IMR-90 (cell line): Measurements from ENCODE around the gene COL27A1. TPM values are rescaled to one million over a fixed set of nuclear protein-coding genes. Genes with fewer than 3 reads are reported as not detected.
A peak's percentile ranks its signal among the peaks of the same experiment; 100 is the strongest.

Source experiments
- ATAC-seq: fragments of 200-7000 bp; cut with Tn5 transposase; 2 replicates; pipeline ENCODE4 v1.9.1; 2020; ENCODE audit warnings: low read depth, mild to moderate bottlenecking, moderate library complexity
- BruUV-seq: library from RNA; stranded (reverse); fragments of 400-500 nt; replicated peaks from 2 replicates; lab custom pipeline; 2021; lab: Mats Ljungman, UMichigan
- CTCF ChIA-PET: fragments of 300-600 bp; formaldehyde crosslinking; extraction: SDS; loops from one replicate; lab custom pipeline; 2021; ENCODE audit warnings: antibody characterized with exemption; lab: Yijun Ruan, JAX
- POLR2A ChIA-PET: fragments of 300-600 bp; sonication (Branson Sonifier 250); formaldehyde crosslinking; loops from one replicate; lab custom pipeline; 2022; ENCODE audit warnings: antibody characterized with exemption; ENCODE audit not compliant: unreplicated experiment; lab: Charles Lee
- DNase-seq: peaks from one replicate; pipeline ENCODE4 v3.0.0; 2013
- H2AFZ ChIP-seq: replicated peaks from 2 replicates; pipeline ENCODE3; 2013; ENCODE audit warnings: low read length, mild to moderate bottlenecking; ENCODE audit not compliant: poor library complexity
- H2AK5ac ChIP-seq: 2 replicates; pipeline ENCODE4 v1.6.1; 2013; ENCODE audit warnings: low read depth, low read length, inconsistent platforms
- H2AK9ac ChIP-seq: replicated peaks from 2 replicates; pipeline ENCODE3; 2013; ENCODE audit warnings: mild to moderate bottlenecking, low read depth, low read length, moderate library complexity; ENCODE audit not compliant: poor library complexity
- H2BK120ac ChIP-seq: 2 replicates; pipeline ENCODE4 v1.6.1; 2013; ENCODE audit warnings: low read depth, low read length, inconsistent platforms
- H2BK15ac ChIP-seq: 3 replicates; pipeline ENCODE4 v1.6.1; 2013; ENCODE audit warnings: low read depth, low read length, inconsistent platforms
- H2BK20ac ChIP-seq: 2 replicates; pipeline ENCODE4 v1.6.1; 2013; ENCODE audit warnings: low read depth, mild to moderate bottlenecking, inconsistent platforms, low read length, moderate library complexity
- H2BK5ac ChIP-seq: 2 replicates; pipeline ENCODE4 v1.6.1; 2013; ENCODE audit warnings: mild to moderate bottlenecking, low read depth, low read length, inconsistent platforms; ENCODE audit not compliant: poor library complexity, severe bottlenecking
- H3K14ac ChIP-seq: replicated peaks from 2 replicates; pipeline ENCODE4 v1.6.1; 2013; ENCODE audit warnings: low read depth, low read length, inconsistent platforms
- H3K18ac ChIP-seq: 2 replicates; pipeline ENCODE4 v1.6.1; 2013; ENCODE audit warnings: low read depth, low read length, control low read depth
- H3K23ac ChIP-seq: 2 replicates; pipeline ENCODE4 v1.6.1; 2013; ENCODE audit warnings: low read depth, low read length, inconsistent platforms
- H3K27ac ChIP-seq: 2 replicates; pipeline ENCODE4 v1.5.1; 2013; ENCODE audit warnings: mild to moderate bottlenecking, control low read depth, low read length; ENCODE audit not compliant: insufficient read depth
- H3K27me3 ChIP-seq: 2 replicates; pipeline ENCODE4 v1.6.1; 2013; ENCODE audit warnings: low read length; ENCODE audit not compliant: control insufficient read depth, insufficient read depth
- H3K36me3 ChIP-seq: 2 replicates; pipeline ENCODE4 v1.6.1; 2013; ENCODE audit warnings: low read length, mixed read lengths; ENCODE audit not compliant: control insufficient read depth, insufficient read depth
- H3K4ac ChIP-seq: 2 replicates; pipeline ENCODE4 v1.6.1; 2013; ENCODE audit warnings: low read depth, low read length, inconsistent platforms
- H3K4me1 ChIP-seq: 2 replicates; pipeline ENCODE4 v1.6.1; 2013; ENCODE audit warnings: low read length, mixed read lengths; ENCODE audit not compliant: control insufficient read depth, insufficient read depth
- H3K4me2 ChIP-seq: 2 replicates; pipeline ENCODE4 v1.6.1; 2013; ENCODE audit warnings: low read depth, mild to moderate bottlenecking, control low read depth, low read length, moderate library complexity
- H3K4me3 ChIP-seq: 2 replicates; pipeline ENCODE4 v1.5.1; 2013; ENCODE audit warnings: low read depth, mild to moderate bottlenecking, control low read depth, low read length, moderate library complexity; ENCODE audit not compliant: insufficient read depth
- H3K56ac ChIP-seq: 2 replicates; pipeline ENCODE4 v1.6.1; 2013; ENCODE audit warnings: low read length, inconsistent platforms; ENCODE audit not compliant: insufficient read depth; ENCODE audit errors: extremely low read depth
- H3K79me1 ChIP-seq, 2 experiments: 2 replicates each; pipeline ENCODE4 v1.6.1; 2013; ENCODE audit warnings: low read length in 2 of 2, inconsistent platforms in 1 of 2, low read depth in 1 of 2
- H3K9ac ChIP-seq: 2 replicates; pipeline ENCODE4 v1.6.1; 2013; ENCODE audit warnings: low read depth, low read length, control low read depth
- H3K9me1 ChIP-seq: 2 replicates; pipeline ENCODE4 v1.6.1; 2013; ENCODE audit warnings: low read length, inconsistent platforms; ENCODE audit not compliant: insufficient read depth
- H3K9me3 ChIP-seq: 2 replicates; pipeline ENCODE4 v1.6.1; 2013; ENCODE audit warnings: low read length; ENCODE audit not compliant: control insufficient read depth, insufficient read depth
- H4K20me1 ChIP-seq: 2 replicates; pipeline ENCODE4 v1.6.1; 2013; ENCODE audit warnings: low read length, inconsistent platforms; ENCODE audit not compliant: insufficient read depth
- H4K5ac ChIP-seq: 2 replicates; pipeline ENCODE4 v1.6.1; 2013; ENCODE audit warnings: mild to moderate bottlenecking, low read depth, low read length, control low read depth
- H4K8ac ChIP-seq, 2 experiments: 2 replicates each; pipeline ENCODE4 v1.6.1; 2013; ENCODE audit warnings: low read depth in 2 of 2, low read length in 2 of 2, control low read depth in 1 of 2, inconsistent platforms in 1 of 2
- H4K91ac ChIP-seq: 2 replicates; pipeline ENCODE4 v1.6.1; 2013; ENCODE audit warnings: low read depth, low read length, inconsistent platforms; ENCODE audit not compliant: insufficient read depth
- BHLHE40 ChIP-seq: fragments of 150-350 bp; IDR thresholded peaks from 2 replicates; pipeline ENCODE4 v1.6.1; 2016; ENCODE audit warnings: mild to moderate bottlenecking, low read depth, low read length
- MAFK ChIP-seq: IDR thresholded peaks from 2 replicates; pipeline ENCODE4 v1.6.1; 2012; ENCODE audit warnings: low read depth, low read length, improper control_type of control experiment
- MXI1 ChIP-seq: IDR thresholded peaks from 2 replicates; pipeline ENCODE4 v1.6.1; 2012; ENCODE audit warnings: low read depth, mild to moderate bottlenecking, low read length, moderate library complexity, borderline replicate concordance
- WGBS, 2 experiments: methylation state at CpG; one replicate each; pipeline versions ENCODE4 v1.1.5 to v1.1.7; 2013; ENCODE audit warnings: missing lambda C conversion rate in 2 of 2; ENCODE audit not compliant: insufficient read length in 1 of 2; ENCODE audit errors: extremely low coverage in 2 of 2; 5-methylcytosine and 5-hydroxymethylcytosine counted together
- dilution Hi-C: fragments of 300-500 bp; cut with HindIII; formaldehyde crosslinking; loops from one replicate; pipeline ENCODE4 v1.14.3; 2018; ENCODE audit warnings: low sequenced_read_pairs; ENCODE audit not compliant: unreplicated experiment
- in situ Hi-C: fragments of 300-500 bp; cut with MboI; formaldehyde crosslinking; loops from 3 replicates; pipeline ENCODE4 v1.14.3; 2019; ENCODE audit warnings: low sequenced_read_pairs, inconsistent platforms, mixed read lengths
- intact Hi-C: fragments of 100-400 bp; cut with micrococcal nuclease; formaldehyde crosslinking; loops from 2 replicates; pipeline ENCODE4 v1.10.0; 2022
- polyA plus RNA-seq, 3 experiments: library from polyadenylated mRNA; depleted of rRNA; stranded (reverse); fragments of >200 nt; gene quantifications; 2 replicates each; pipeline ENCODE4 v1.2.3, GENCODE V29; 2012; ENCODE audit warnings: low replicate concordance in 1 of 3
- total RNA-seq: library from RNA; depleted of rRNA; stranded (reverse); fragments of >200 nt; gene quantifications from 2 replicates; pipeline ENCODE4 v1.2.3, GENCODE V29; 2012

Gene COL27A1
- total and polyA plus RNA-seq, 2 of the 4 experiments (the other 2 are of a cell fraction), result 3.2 to 18.3 TPM

- no peak for TF ChIP-seq BHLHE40
Measured at GRCh38 chr9:114205171-114206015, 50.1 kb downstream of the COL27A1 start (continued).

- peaks cover 27% of the 10 kb centered on the region for H3K4me1 ChIP-seq
- no CpG with 5 or more reads among the region's 5 CpGs for WGBS, 2 experiments
- DNase-seq (no peak), ATAC-seq (no peak)
- H2BK5ac ChIP-seq, result no peak overlapping the region
- H3K27me3 ChIP-seq, result no peaks in the 10 kb centered on the region
- H3K56ac ChIP-seq, result no peak overlapping the region
- H3K4ac ChIP-seq, result no peak overlapping the region
- H3K9ac ChIP-seq, result no peak overlapping the region
- H2BK15ac ChIP-seq, result 0 out of 3 replicates have a peak overlapping the region, but pooled peaks have one; percentile 31
- H4K20me1 ChIP-seq, result peaks cover 3% of the 10 kb centered on the region; the same call in 1 of the 2 replicates
- ChIA-PET CTCF (no interaction called here), POLR2A (no interaction called here)
- no peak overlapping the region for H3K4me3 ChIP-seq
- BruUV-seq, result no TSS peak
- peak overlapping the region; percentile 63; the same call in 1 of the 2 replicates for H3K14ac ChIP-seq
- in situ Hi-C loops, result no loop called here
- TF ChIP-seq MXI1 (no peak), MAFK (no peak)
- no peak overlapping the region for H3K18ac ChIP-seq
- H2BK20ac ChIP-seq, result no peak overlapping the region
- no peak overlapping the region for H3K23ac ChIP-seq
- H3K9me1 ChIP-seq, result peaks cover 37% of the 10 kb centered on the region
- H4K8ac ChIP-seq, result no peak overlapping the region
- H3K27ac ChIP-seq, result no peak overlapping the region
- no peaks in the 10 kb centered on the region for H3K9me3 ChIP-seq
- H2BK120ac ChIP-seq, result no peak overlapping the region
- H2AK9ac ChIP-seq, result peak overlapping the region; percentile 60
- H3K36me3 ChIP-seq, result peaks cover 15% of the 10 kb centered on the region
- dilution Hi-C loops, result no loop called here
- H3K4me2 ChIP-seq, result no peak overlapping the region
- H4K5ac ChIP-seq, result no peak overlapping the region
- no peak overlapping the region for H2AFZ ChIP-seq
- intact Hi-C loops, result no loop called here
- peak overlapping the region; percentile 32 for H2AK5ac ChIP-seq
- H4K91ac ChIP-seq, result no peak overlapping the region
- H3K79me1 ChIP-seq, result peaks cover 0 to 19% of the 10 kb centered on the region in 2 experiments; a peak in 2 of 4 replicates
Measured at GRCh38 chr9:114206221-114206789, 51.0 kb downstream of the COL27A1 start.
